Frontal cortex (tissue), 4 donors: ENCODE results near the gene DLL4. TPM values are rescaled to one million over a fixed set of nuclear protein-coding genes. Genes with fewer than 3 reads are reported as not detected.

Experiments
- DNase-seq, 2 donors: peaks; one replicate each; pipeline ENCODE4 v3.0.0; 2012; ENCODE audit warnings: low spot score in 2 of 2
- FAIRE-seq: peaks from 2 replicates; lab custom pipeline; 2012; peaks lifted over from hg19 to GRCh38; lab: Jason Lieb, UNC
- small RNA-seq: library from RNA; depleted of rRNA; stranded (forward); fragments of <200 nt; gene quantifications from one replicate; pipeline ENCODE3, GENCODE V24; 2014
- total RNA-seq: library from RNA; depleted of rRNA; stranded (reverse); fragments of >200 nt; gene quantifications from one replicate; pipeline ENCODE4 v1.2.3, GENCODE V29; 2014
- donor health status: control.
- donor health status: control.
- donor health status: control.

Gene DLL4
- total RNA-seq, 1 donor from 2014 or later = 4.1 TPM

- FAIRE-seq (no peak), DNase-seq (no peak)
Measured at GRCh38 chr15:40981186-40981585, 52.0 kb downstream of the DLL4 start.

GRCh38 chr15:40982855-40983254 lies 53.7 kb downstream of the DLL4 start:
- no peak for DNase-seq
- FAIRE-seq = no peak

- DNase-seq (no peak), FAIRE-seq (no peak)
Measured at GRCh38 chr15:40984406-40984805, 55.3 kb downstream of the DLL4 start.

DNA sequence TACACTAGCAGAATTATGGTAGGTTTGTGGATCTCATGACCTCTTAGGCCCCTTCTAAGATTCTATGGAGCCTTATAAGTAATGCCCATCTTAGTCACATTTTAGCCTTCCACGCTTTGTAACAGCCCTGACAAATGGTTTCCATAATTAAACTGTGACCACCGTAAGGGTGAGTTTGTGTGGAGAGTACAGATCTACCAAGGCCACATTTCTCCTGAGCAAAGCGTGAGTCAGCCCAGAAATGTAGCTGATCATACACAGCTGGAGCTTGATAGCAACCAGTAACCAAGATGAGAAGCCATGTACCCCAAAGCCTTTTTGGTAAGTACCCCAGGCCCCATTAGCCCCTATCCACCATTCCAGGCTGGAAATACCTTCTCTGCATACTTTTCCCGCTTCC lies 55.8 kb downstream of the DLL4 start:
- DNase-seq (no peak), FAIRE-seq (no peak)

DNA sequence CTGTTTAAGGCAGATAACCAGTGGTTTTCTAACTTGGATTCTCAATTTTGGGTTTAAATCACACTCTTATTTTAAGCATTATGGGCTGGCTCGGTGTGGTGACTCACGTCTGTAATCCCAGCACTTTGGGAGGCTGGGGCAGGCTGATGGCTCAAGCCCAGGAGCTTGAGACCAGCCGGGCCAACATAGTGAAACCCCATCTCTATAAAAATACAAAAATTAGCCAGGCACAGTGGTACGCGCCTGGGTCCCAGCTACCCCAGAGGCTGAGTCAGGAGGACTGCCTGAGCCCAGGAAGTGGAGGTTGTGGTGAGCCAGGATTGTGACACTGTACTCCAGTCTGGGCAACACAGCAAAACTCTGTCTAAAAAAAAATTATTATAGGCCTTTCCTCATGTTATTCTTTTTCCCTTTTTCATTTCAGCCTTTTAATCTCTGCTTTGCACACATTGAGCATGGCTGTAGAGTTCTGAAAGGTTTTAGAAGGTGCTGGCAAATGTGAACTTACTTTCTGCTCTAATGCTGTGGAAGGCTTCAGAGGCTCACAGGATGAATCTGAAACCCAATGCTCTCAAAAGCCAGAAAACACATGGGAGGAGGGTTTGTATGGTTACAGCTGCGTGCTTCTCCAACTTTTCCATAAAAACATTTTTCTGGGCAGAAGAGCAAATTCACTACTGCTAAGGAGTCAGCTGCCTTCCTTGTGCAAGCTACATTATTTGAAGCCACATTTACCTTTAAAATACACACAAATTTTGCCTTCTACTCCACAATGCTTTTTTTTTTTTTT lies 56.6 kb downstream of the DLL4 start:
- no peak for FAIRE-seq
- DNase-seq = no peak

DNA sequence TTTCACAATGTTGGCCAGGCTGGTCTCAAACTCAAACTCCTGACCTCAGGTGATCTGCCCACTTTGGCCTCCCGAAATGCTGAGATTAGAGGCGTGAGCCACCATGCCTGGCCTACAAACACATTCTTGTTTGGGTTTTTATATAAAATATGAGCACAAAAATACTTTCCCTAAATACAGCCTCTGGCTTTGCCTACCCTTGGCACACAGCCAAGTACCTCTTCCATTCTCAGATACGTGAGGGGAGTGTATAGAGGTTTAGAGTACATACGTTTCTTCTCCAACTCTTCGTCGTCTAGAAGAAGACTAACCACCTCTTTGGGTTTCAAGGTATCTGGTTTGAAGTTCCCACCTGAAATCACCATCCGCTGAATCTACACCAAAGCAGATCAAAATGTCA lies 57.7 kb downstream of the DLL4 start:
- DNase-seq = no peak
- FAIRE-seq = no peak

- no peak for DNase-seq
- FAIRE-seq = no peak
Measured at GRCh38 chr15:40988156-40988555, 59.0 kb downstream of the DLL4 start.

Small RNAs within 50 kb of the gene (small RNA-seq; reads per million reads assigned to genes)
- gene ISCA1P4 = not detected

Other genes starting within 250 kb of the DLL4 start
- gene RAD51, start 234.2 kb upstream of the DLL4 start, total RNA-seq = 0.82 TPM
- 15.9 TPM for gene RMDN3, start 174.1 kb upstream of the DLL4 start, total RNA-seq
- gene GCHFR, start 165.3 kb upstream of the DLL4 start, total RNA-seq = 4.5 TPM
- not detected for gene C15orf62, start 159.4 kb upstream of the DLL4 start, total RNA-seq
- 18.8 TPM for gene ZFYVE19, start 122.3 kb upstream of the DLL4 start, total RNA-seq
- 15.5 TPM for gene DNAJC17, start 121.9 kb upstream of the DLL4 start, total RNA-seq
- gene PPP1R14D, start 100.6 kb upstream of the DLL4 start, total RNA-seq = not detected
- 1.6 TPM for gene SPINT1, start 85.3 kb upstream of the DLL4 start, total RNA-seq
- 9.4 TPM for gene RHOV, start 55.1 kb upstream of the DLL4 start, total RNA-seq
- 29.8 TPM for gene VPS18, start 34.9 kb upstream of the DLL4 start, total RNA-seq
- 2.9 TPM for gene CHAC1, start 24.1 kb downstream of the DLL4 start, total RNA-seq
- 35.5 TPM for gene INO80, start 186.9 kb downstream of the DLL4 start, total RNA-seq